IPS DF 6.9 (cell line): ENCODE data around the gene CYRIA.

Experiments used
- DNase-seq: peaks from one replicate; pipeline ENCODE4 v3.0.0-alpha.2; 2013; ENCODE audit warnings: low read depth, low spot score
- H3K27ac ChIP-seq: one replicate; pipeline ENCODE4 v1.5.1; 2013; ENCODE audit warnings: low read length, control low read depth
- H3K27me3 ChIP-seq: 2 replicates; pipeline ENCODE4 v1.6.1; 2013; ENCODE audit warnings: mild to moderate bottlenecking, low read length; ENCODE audit not compliant: control insufficient read depth, insufficient read depth
- H3K36me3 ChIP-seq: 2 replicates; pipeline ENCODE4 v1.6.1; 2013; ENCODE audit warnings: low read length; ENCODE audit not compliant: control insufficient read depth, insufficient read depth
- H3K4me1 ChIP-seq: 2 replicates; pipeline ENCODE4 v1.6.1; 2013; ENCODE audit warnings: low read length; ENCODE audit not compliant: control insufficient read depth, insufficient read depth
- H3K4me3 ChIP-seq: 2 replicates; pipeline ENCODE4 v1.5.1; 2013; ENCODE audit warnings: mild to moderate bottlenecking, low read length
- H3K9me3 ChIP-seq: 2 replicates; pipeline ENCODE4 v1.6.1; 2013; ENCODE audit warnings: low read length, inconsistent platforms; ENCODE audit not compliant: control insufficient read depth, insufficient read depth
- WGBS: extraction: QIAGEN DNeasy Blood & Tissue Kit; methylation state at CpG from one replicate; pipeline ENCODE4 v1.1.7; 2013; ENCODE audit warnings: mixed read lengths, missing lambda C conversion rate; ENCODE audit not compliant: insufficient read length, insufficient coverage; 5-methylcytosine and 5-hydroxymethylcytosine counted together

Gene CYRIA

DNA sequence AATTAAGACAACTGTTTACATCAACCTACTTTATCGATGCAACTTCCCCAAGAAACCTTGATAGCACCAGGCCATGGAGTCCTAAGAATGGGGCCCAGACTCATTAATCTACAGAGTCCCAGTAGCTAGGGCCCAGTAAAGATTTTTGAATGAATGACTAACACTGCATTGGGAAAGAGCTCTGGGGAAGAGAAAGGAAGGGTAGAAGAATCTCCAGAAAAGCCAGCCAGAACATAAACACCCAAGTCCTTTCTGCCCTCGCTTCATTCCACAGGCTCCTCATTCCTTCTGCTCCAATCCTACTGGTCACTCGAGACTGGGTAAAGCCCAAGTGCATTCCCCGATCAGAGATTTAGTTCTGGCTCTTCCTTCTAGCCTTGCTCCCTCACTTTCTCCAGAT, 44.3 kb downstream of the CYRIA start:
- Histone ChIP-seq H3K36me3 (no peaks in the 10 kb centered on the region), H3K27ac (no peak overlapping the region), H3K9me3 (no peaks in the 10 kb centered on the region), H3K27me3 (no peaks in the 10 kb centered on the region), H3K4me3 (no peak overlapping the region), H3K4me1 (peaks cover 5% of the 10 kb centered on the region)
- WGBS: no CpG with 5 or more reads among the region's 4 CpGs
- DNase-seq: no peak

DNA sequence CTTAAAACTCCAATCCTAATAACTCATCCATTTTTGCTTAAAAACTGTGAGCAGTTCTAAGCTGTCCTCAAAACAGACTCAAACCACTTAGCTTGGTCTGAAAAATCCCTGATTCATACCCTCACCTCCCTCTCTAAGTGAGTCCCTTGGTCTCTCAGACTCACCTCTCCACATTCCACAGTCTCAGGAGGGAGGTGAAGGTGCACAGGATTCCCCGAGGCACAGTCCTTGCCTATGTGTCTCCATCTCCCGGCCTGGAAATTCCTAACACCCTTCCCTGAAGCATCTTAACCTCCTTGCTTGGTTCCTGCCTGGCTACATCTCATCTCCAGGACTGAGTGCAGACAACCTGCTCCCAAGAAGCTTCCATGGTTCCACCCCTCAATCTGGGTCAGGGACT, 45.0 kb downstream of the CYRIA start:
- H3K27me3 ChIP-seq: no peaks in the 10 kb centered on the region
- H3K27ac ChIP-seq: no peak overlapping the region
- H3K4me1 ChIP-seq: peaks cover 5% of the 10 kb centered on the region
- H3K36me3 ChIP-seq: no peaks in the 10 kb centered on the region
- no peak overlapping the region for H3K4me3 ChIP-seq
- WGBS: no CpG with 5 or more reads among the region's 2 CpGs
- no peaks in the 10 kb centered on the region for H3K9me3 ChIP-seq
- no peak for DNase-seq

DNA sequence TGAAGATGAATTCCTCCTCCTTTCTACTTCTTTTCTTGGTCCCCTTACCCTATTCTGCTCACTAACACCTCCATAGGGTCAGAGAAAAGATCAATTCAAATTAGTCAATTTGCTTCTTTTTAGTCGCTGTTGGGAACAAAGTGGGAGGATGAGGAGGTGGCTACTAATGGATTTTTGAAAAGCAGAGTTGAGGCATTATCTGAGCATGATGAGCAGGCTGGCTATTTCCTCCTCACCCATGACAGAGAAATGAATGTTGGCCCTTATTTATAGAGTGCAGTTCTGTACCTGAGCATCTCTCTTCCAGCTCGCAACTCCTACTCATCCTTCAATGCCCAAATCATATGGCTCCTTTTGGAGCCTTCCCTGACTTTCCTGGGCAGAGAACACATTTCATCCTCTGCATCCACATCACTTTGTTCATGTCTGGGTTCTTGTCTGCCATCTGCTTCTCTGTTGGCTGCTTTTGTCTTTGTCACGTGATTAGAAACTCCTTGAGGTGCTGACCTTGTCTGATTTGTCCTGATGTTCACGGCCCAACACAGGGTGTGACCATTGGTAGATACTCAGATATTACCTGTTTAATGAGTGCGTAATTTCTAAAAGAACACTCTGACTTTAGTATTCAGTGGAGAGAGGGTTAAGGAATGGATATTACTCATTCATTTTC, 45.9 kb downstream of the CYRIA start:
- no peak for DNase-seq
- H3K4me1 ChIP-seq: peaks cover 1% of the 10 kb centered on the region; the same call in 1 of the 2 replicates
- no CpG with 5 or more reads among the region's 5 CpGs for WGBS
- H3K9me3 ChIP-seq: no peaks in the 10 kb centered on the region
- H3K27ac ChIP-seq: no peak overlapping the region
- no peak overlapping the region for H3K4me3 ChIP-seq
- no peaks in the 10 kb centered on the region for H3K36me3 ChIP-seq
- no peaks in the 10 kb centered on the region for H3K27me3 ChIP-seq

DNA sequence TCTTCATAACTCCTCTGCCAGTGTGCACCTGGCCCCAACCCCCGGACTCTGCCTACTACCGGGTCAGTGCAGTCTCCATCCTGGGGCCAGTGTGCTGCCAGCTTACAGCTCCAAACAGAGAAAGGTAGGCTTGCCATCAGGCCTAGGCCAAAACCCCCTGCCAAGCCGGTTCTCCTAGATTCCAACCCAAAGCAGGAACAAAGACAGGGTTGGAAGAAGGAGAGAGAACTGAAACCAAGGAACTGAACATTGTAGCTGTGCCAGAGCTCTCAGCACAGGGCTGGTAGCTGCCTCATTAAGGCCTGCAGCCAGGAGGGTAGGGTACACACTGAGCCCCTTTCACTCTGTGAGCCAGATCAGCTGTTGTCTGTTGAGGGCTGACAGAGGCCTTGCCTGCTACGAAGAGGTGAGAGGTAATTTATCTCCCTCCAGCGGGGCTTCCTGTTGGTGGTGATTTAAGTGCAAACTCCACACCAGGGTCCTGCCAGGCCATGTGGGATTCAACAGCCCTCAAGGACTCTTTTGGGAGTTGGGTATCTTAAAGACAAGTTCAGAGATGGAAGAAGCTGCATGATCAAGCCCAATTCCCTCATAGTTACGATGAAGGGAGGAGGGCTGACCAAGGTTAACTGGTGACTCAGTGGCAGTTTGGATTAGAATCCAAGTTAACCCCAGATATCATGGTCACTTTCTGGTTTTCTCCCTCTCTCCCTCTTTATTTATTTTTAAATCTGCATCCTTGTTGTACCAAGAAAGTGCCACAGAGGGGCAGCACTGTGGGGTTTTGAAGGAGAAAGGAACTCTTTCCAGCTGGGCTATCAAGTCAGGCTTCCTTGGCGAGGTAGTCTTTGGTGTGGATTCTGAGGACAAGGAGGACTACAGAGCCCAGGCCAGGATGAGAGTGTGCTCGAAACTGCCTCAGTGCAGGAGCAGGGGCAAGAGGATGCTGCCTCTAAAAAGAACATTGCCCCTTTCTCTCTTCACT, 48.1 kb downstream of the CYRIA start:
- no CpG with 5 or more reads among the region's 8 CpGs for WGBS
- Histone ChIP-seq H3K9me3 (no peaks in the 10 kb centered on the region), H3K27ac (no peak overlapping the region), H3K4me3 (no peak overlapping the region), H3K36me3 (no peaks in the 10 kb centered on the region), H3K27me3 (no peaks in the 10 kb centered on the region), H3K4me1 (peaks cover 2% of the 10 kb centered on the region; the same call in 1 of the 2 replicates)
- no peak for DNase-seq
